ENCODE measurements around the gene RAB36.

Gene RAB36

DNA sequence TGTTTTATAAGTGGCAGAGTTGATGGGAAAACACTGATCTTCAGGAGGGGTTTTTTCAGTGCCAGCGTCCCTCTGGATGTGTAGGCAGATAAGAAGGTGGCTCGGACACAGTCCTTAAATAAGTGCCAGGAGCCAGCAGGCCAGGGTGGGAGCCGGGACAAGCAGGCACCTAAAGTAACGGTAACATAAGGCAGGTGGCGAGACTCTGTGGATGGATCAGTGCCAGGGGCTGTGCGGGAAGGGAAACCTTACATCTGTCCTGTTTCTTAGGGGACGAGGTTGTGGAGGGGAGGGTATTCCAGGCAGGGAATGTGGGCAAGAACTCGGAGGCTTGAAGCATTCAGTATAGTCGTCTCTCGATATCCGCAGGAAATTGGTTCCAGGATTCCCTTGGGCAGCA, 50.9 kb downstream of the RAB36 start:
- no peak overlapping the region for H3K4me3 ChIP-seq (ENCODE audit: low read length)
- TF ChIP-seq, protein P1, sequence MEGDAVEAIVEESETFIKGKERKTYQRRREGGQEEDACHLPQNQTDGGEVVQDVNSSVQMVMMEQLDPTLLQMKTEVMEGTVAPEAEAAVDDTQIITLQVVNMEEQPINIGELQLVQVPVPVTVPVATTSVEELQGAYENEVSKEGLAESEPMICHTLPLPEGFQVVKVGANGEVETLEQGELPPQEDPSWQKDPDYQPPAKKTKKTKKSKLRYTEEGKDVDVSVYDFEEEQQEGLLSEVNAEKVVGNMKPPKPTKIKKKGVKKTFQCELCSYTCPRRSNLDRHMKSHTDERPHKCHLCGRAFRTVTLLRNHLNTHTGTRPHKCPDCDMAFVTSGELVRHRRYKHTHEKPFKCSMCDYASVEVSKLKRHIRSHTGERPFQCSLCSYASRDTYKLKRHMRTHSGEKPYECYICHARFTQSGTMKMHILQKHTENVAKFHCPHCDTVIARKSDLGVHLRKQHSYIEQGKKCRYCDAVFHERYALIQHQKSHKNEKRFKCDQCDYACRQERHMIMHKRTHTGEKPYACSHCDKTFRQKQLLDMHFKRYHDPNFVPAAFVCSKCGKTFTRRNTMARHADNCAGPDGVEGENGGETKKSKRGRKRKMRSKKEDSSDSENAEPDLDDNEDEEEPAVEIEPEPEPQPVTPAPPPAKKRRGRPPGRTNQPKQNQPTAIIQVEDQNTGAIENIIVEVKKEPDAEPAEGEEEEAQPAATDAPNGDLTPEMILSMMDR (conservative IDR thresholded peaks at IDR 0.05; ENCODE audit: low read depth, low read length): no peak
- DNase-seq (ENCODE audit: low read depth): no peak

DNA sequence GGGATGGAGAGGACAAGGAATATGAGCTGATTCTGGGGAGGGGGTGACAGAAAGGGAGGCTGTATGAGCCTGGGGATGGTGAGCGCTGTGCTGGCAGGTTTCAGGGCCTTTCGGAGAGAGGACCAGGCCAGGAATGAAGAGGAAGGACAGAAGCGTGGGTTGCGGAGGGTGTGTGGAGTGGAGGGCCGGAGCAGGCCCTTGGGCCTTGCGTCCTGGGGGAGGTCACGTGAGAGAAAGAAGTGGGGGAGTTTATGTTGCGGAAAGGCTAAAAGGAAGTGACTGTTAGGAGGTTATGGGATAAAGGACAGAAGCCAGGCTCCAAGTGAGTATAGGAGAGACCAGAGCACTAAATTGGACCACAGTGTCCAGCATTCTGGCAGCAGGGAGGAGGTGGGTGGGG, 52.6 kb downstream of the RAB36 start:
- DNase-seq (ENCODE audit: low read depth): no peak
- H3K4me3 ChIP-seq (ENCODE audit: low read length): no peak overlapping the region
- TF ChIP-seq, protein P1 (conservative IDR thresholded peaks at IDR 0.05; ENCODE audit: low read depth, low read length): no peak

DNA sequence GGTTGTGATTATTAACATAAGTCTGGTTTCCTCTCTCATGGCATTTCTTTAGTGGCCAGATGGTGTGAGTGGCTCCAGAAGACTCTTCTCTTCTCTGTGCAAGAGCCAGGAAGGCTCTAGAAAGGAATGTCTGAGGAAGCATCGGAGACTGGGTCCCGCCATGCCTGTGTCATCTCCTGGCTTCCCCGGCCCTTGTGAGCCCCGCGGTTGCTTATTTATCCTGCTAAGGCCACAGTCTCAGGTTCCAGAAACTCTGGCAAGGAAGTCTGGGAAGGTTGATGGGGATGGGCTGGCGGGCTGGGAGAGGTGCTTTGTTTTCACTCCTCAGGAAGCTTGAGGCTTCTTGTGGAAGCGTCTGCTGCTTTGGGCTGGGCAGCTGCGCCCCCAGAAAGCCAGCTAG, 53.9 kb downstream of the RAB36 start:
- DNase-seq (ENCODE audit: low read depth): no peak
- TF ChIP-seq, protein P1 (conservative IDR thresholded peaks at IDR 0.05; ENCODE audit: low read depth, low read length): no peak

DNA sequence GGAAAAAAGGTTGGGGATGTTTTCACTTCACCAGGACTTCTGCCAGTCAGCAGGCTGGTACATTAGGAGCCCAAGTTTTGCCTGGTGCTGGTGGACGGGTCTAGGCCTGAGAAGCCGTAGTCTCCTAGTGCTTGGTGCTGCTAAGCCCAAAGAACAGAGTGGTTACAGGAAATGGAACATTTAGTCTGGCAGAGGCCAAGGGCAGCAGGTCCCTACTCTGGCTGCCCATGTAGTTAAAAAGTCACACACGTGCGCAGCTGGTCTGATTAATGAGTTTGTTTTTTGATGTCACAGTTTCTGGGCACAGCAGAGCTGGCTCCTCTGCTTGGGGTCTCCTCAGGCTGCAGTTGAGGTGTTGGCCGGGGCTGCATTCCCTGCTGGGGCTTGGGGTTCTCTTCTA, 55.6 kb downstream of the RAB36 start:
- no peak for DNase-seq (ENCODE audit: low read depth)
- TF ChIP-seq, protein P1 (conservative IDR thresholded peaks at IDR 0.05; ENCODE audit: low read depth, low read length): no peak
- no peak overlapping the region for H3K4me3 ChIP-seq (ENCODE audit: low read length)

More for the DNA sequence above, 53.9 kb downstream of the RAB36 start:
- H3K4me3 ChIP-seq (ENCODE audit: low read length): no peak overlapping the region

DNA sequence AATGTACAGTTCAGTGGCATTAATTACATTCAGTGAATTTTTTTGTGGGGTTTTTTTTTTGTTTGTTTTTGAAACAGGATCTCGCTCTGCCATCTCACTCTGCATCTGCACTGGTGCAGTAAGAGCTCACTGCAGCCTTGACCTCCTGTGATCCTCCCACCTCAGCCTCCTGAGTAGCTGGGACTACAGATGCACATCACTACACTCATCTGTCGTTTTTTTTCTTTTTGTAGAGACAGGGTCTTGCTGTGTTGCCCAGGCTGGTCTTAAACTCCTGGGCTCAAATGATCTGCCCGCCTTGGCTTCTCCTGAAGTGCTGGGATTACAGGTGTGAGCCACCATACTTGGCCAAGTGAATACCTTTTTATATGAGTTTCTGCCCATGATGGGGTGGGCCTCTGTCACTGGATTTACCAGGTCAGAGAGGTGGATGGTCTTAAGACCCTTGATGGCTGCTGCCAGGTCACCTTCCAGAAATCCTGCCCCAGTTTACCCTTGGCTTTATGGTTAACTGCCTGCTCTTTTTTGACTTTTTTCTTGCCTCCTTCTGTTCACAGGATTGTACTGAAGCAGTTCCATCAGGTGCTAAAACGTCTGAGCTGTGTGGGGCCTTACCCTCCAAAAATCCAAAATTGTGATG, 57.7 kb downstream of the RAB36 start:
- TF ChIP-seq, protein P1 (conservative IDR thresholded peaks at IDR 0.05; ENCODE audit: low read depth, low read length): no peak
- no peak overlapping the region for H3K4me3 ChIP-seq (ENCODE audit: low read length)
- no peak for DNase-seq (ENCODE audit: low read depth)

DNA sequence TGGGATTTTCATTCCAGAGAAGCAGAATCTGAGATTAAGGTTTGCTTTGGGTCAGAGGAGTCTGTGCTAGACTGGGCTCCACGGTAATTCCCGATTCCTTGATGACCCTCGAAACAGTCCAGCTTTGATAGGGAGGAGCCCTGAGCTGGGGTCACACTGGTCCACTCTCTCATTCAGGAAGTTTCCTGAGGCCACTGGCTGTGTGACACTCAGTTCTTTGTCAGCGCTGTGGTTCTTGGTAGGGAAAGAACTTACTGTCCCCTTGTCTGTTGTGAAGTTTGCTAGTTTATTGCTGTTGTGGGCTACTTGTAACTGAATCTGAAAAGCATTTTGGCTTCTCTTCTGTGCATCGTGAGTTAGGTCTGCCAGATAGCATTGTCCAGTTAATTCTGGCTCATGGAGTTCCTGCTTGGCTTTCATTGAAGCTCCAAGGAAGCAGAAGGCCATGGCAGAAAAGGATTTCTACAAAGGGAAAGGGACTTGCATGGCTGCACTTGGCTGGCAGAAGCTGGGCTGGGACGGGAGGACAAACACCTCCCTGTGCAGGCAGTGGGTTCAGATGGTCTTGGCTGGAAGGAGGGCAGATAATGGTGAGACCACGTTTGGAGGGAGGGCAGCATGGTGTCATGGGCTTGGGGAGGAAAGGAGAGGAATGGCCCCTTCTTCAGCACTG, 58.3 kb downstream of the RAB36 start:
- H3K4me3 ChIP-seq (ENCODE audit: low read length): no peak overlapping the region
- TF ChIP-seq, protein P1 (conservative IDR thresholded peaks at IDR 0.05; ENCODE audit: low read depth, low read length): no peak
- no peak for DNase-seq (ENCODE audit: low read depth)

DNA sequence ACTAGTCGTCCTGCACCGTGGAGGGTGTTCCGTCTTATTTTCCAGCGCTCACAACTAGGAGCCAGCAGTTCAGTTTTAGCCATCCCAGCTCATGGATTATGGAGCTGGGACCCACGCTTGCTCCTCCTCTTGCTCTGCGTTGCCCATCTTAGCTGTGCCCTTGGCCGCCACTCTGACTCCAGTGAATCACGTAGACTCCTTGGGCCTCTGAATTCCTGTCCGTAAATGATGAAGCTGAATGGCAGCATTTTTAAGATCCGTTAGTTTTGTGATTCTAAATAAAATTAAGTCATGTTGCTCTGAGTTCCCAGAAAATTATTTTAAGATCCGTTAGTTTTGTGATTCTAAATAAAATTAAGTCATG, 58.8 kb downstream of the RAB36 start:
- H3K4me3 ChIP-seq (ENCODE audit: low read length): no peak overlapping the region
- DNase-seq (ENCODE audit: low read depth): no peak
- TF ChIP-seq, protein P1 (conservative IDR thresholded peaks at IDR 0.05; ENCODE audit: low read depth, low read length): no peak
